Ascending aorta (tissue), 2 donors: ENCODE results near the gene PRDM5. TPM values are rescaled to one million over a fixed set of nuclear protein-coding genes. Genes with fewer than 3 reads are reported as not detected.

Experiments
- DNase-seq, 2 donors: peaks; one replicate each; pipeline ENCODE4 v3.0.0-alpha.2; 2019; ENCODE audit warnings: low spot score in 2 of 2
- H3K27ac ChIP-seq, 2 donors: fragments of 200-600 bp; sonication (generic); one replicate each; pipeline ENCODE4 v1.5.1; 2016 to 2017; ENCODE audit warnings: mild to moderate bottlenecking in 1 of 2
- H3K27me3 ChIP-seq: fragments of 200-600 bp; sonication (generic); one replicate; pipeline ENCODE4 v1.5.1; 2017
- H3K36me3 ChIP-seq, 2 donors: fragments of 200-600 bp; sonication (generic); one replicate each; pipeline ENCODE4 v1.5.1; 2016
- H3K4me1 ChIP-seq, 2 donors: fragments of 200-600 bp; sonication (generic); one replicate each; pipeline ENCODE4 v1.5.1; 2016 to 2017; ENCODE audit warnings: mild to moderate bottlenecking in 1 of 2
- H3K4me3 ChIP-seq, 2 donors: fragments of 200-600 bp; sonication (generic); one replicate each; pipeline ENCODE4 v1.5.1; 2016 to 2017; ENCODE audit warnings: mild to moderate bottlenecking in 1 of 2
- H3K9me3 ChIP-seq, 2 donors: fragments of 200-600 bp; sonication (generic); one replicate each; pipeline ENCODE4 v1.5.1; 2016
- intact Hi-C: fragments of 100-400 bp; cut with DNase I; formaldehyde crosslinking; loops from one replicate; pipeline ENCODE4 v1.15.1; 2023
- total RNA-seq: library from RNA; depleted of rRNA; stranded (reverse); fragments of >200 nt; gene quantifications from one replicate; pipeline ENCODE4 v1.1.0, GENCODE V29; 2016
- TF ChIP-seq, protein P1 (sequence below), 3 experiments: fragments of 200-600 bp in 2 of 3; fragments of 450-650 bp in 1 of 3; sonication (generic) in 2 of 3; IDR thresholded peaks; one replicate each; pipeline ENCODE4 v1.5.1; 2016 to 2019; ENCODE audit warnings: antibody characterized with exemption in 3 of 3, mild to moderate bottlenecking in 1 of 3, moderate library complexity in 1 of 3

PRDM5 gene
- total RNA-seq, 1 donor from 2014 or later, result 14.9 TPM

DNA sequence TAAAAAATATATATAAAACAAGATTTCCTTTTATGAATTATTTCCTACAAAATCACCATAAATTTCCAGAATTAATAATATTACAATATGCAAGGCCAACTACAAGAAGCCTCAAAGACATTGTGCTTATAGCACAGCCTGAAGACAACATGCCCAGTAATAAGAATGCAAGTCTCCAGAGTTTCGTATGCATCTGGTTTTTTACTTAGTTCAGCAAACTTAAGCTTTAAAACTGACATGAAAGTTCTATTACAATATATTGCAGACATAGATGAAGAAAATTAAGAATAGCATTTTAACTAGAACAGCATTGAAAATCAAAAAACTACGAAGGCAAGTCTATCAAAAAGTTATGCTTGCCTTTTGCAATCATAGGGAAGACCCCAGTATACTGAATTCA, 107.6 kb downstream of the PRDM5 start:
- no peaks in the 10 kb centered on the region for H3K27me3 ChIP-seq
- intact Hi-C loops, result no loop called here
- TF ChIP-seq, protein P1, sequence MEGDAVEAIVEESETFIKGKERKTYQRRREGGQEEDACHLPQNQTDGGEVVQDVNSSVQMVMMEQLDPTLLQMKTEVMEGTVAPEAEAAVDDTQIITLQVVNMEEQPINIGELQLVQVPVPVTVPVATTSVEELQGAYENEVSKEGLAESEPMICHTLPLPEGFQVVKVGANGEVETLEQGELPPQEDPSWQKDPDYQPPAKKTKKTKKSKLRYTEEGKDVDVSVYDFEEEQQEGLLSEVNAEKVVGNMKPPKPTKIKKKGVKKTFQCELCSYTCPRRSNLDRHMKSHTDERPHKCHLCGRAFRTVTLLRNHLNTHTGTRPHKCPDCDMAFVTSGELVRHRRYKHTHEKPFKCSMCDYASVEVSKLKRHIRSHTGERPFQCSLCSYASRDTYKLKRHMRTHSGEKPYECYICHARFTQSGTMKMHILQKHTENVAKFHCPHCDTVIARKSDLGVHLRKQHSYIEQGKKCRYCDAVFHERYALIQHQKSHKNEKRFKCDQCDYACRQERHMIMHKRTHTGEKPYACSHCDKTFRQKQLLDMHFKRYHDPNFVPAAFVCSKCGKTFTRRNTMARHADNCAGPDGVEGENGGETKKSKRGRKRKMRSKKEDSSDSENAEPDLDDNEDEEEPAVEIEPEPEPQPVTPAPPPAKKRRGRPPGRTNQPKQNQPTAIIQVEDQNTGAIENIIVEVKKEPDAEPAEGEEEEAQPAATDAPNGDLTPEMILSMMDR (IDR thresholded peaks at IDR 0.05), result no peak
- no peak overlapping the region for H3K4me3 ChIP-seq
- no peaks in the 10 kb centered on the region for H3K9me3 ChIP-seq
- no peak for DNase-seq
- peaks cover 0 to 8% of the 10 kb centered on the region in 2 donors for H3K36me3 ChIP-seq
- H3K4me1 ChIP-seq, result no peaks in the 10 kb centered on the region
- H3K27ac ChIP-seq, result no peak overlapping the region

DNA sequence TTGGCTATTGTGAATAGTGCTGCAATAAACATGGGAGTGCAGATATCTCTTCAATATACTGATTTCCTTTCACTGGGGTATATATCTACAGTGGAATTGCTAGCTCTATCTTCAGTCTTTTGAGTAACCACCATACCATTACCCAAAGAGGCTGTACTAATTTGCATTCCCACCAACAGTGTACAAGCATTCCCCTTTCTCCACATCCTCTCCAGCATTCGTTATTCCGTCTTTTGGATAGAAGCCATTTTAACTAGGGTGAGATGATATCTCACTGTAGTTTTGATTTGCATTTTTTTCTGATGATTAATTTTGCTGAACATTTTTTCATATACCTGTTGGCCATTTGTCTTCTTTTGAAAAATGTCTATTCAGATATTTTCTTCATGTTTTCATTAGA, 110.3 kb downstream of the PRDM5 start:
- H3K4me3 ChIP-seq, result no peak overlapping the region
- H3K27ac ChIP-seq, result no peak overlapping the region
- TF ChIP-seq, protein P1 (IDR thresholded peaks at IDR 0.05), result no peak
- no peaks in the 10 kb centered on the region for H3K9me3 ChIP-seq
- H3K27me3 ChIP-seq, result no peaks in the 10 kb centered on the region
- intact Hi-C loops, result no loop called here
- peaks cover 0 to 25% of the 10 kb centered on the region in 2 donors for H3K36me3 ChIP-seq
- no peaks in the 10 kb centered on the region for H3K4me1 ChIP-seq
- DNase-seq, result no peak

DNA sequence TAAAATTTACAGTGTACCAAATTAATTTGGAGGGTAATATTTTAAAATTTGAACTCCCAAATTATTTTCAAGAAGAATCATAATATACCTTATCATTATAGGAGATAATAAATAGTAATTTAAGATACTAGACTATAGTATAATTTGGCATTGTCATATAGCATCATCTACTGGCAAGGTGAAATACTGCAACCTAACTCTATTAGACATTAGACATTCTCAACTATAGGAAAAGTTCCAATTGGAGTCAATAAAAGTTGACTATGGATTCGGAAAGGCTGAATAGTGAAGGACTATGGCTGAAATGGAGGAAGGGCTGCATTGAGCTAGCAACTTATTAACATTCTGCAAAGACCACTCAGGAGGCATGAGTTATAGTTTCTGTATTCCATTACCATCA, 113.0 kb downstream of the PRDM5 start:
- peaks cover 0 to 20% of the 10 kb centered on the region in 2 donors for H3K36me3 ChIP-seq
- DNase-seq, result no peak
- TF ChIP-seq, protein P1 (IDR thresholded peaks at IDR 0.05), result no peak
- H3K27ac ChIP-seq, result no peak overlapping the region
- intact Hi-C loops, result no loop called here
- no peaks in the 10 kb centered on the region for H3K27me3 ChIP-seq
- H3K9me3 ChIP-seq, result no peaks in the 10 kb centered on the region
- H3K4me1 ChIP-seq, result no peaks in the 10 kb centered on the region
- no peak overlapping the region for H3K4me3 ChIP-seq

DNA sequence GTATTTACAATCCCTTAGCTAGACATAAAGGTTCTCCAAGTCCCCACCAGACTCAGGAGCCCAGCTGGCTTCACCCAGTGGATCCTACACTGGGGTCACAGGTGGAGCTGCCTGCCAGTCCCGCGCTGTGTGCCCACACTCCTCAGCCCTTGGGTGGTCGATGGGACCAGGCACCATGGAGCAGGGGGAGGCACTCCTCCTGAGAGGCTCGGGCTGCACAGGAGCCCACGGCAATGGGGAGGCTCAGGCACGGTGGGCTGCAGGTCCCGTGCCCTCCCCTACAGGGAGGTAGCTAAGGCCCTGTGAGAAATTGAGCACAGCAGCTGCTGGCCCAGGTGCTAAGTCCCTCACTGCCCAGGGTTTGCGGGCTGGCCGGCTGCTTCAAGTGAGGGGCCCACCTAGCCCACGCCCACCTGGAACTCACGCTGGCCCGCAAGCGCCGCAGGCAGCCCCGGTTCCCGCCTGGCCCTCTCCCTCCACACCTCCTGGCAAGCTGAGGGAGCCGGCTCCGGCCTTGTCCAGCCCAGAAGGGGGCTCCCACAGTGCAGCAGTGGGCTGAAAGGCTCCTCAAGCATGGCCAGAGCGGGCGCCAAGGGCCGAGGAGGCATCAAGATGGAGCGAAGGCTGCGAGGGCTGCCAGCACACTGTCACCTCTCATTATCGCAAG, 113.9 kb downstream of the PRDM5 start:
- no peak overlapping the region for H3K4me3 ChIP-seq
- peaks cover 0 to 20% of the 10 kb centered on the region in 2 donors for H3K36me3 ChIP-seq
- TF ChIP-seq, protein P1 (IDR thresholded peaks at IDR 0.05), result no peak
- no peak for DNase-seq
- H3K27ac ChIP-seq, result no peak overlapping the region
- H3K27me3 ChIP-seq, result no peaks in the 10 kb centered on the region
- H3K4me1 ChIP-seq, result no peaks in the 10 kb centered on the region
- intact Hi-C loops, result no loop called here
- H3K9me3 ChIP-seq, result no peaks in the 10 kb centered on the region

DNA sequence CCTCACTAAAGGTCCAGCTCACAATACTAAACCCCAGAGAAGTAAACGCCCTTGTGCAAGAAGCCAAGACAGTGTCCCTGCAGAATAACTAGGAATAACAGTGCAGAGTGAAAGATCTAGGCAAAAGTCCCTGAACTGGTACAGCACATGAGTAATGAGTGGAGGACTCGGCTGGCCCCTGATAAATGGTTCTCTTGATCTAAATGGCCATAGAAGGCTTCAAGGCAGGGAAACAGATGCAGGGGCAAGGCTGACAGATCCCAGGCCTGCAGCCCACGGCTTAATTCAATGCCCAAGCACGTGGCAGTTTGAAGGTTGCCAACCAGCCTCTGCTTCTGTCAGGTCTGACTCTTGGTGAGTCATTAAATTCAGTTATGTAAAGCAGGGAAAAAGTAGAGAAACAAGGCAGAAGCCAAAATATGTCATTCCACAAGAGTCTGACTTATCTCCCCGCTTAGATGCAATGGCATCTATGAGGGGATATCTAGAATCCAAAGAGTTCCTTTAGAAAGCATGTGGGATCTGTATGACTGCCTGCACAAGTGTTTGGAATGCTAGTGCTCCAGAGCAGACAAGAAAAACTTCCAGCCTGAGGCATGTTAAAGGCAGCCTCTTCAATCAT, 121.3 kb downstream of the PRDM5 start:
- H3K27ac ChIP-seq, result peak overlapping the region in 1 of 2 donors; percentile 8
- DNase-seq, result peak; percentile 8 to 67
- TF ChIP-seq, protein P1 (IDR thresholded peaks at IDR 0.05), result no peak
- no peaks in the 10 kb centered on the region for H3K27me3 ChIP-seq
- H3K36me3 ChIP-seq, result no peaks in the 10 kb centered on the region
- H3K9me3 ChIP-seq, result no peaks in the 10 kb centered on the region
- intact Hi-C loops, result no loop called here
- H3K4me3 ChIP-seq, result no peak overlapping the region
- H3K4me1 ChIP-seq, result peaks cover 0 to 9% of the 10 kb centered on the region in 2 donors
